HG03108 (cell line): Measurements from ENCODE around the gene TMEM132D.

Experiments used
- ATAC-seq: cut with Tn5 transposase; IDR thresholded peaks from one replicate; pipeline ENCODE4 v1.9.1; 2021; ENCODE audit warnings: moderate library complexity; ENCODE audit not compliant: unreplicated experiment

Gene TMEM132D

GRCh38 chr12:129670256-129670920 is 233.4 kb downstream of the TMEM132D start:
- ATAC-seq: no peak

- no peak for ATAC-seq
These were observed 238.4 kb downstream of the TMEM132D start for GRCh38 chr12:129665414-129665813.

GRCh38 chr12:129662234-129662633 is 241.6 kb downstream of the TMEM132D start:
- ATAC-seq: no peak

- no peak for ATAC-seq
These were observed 242.9 kb downstream of the TMEM132D start for GRCh38 chr12:129660946-129661345.

GRCh38 chr12:129659961-129660622 is 243.7 kb downstream of the TMEM132D start:
- ATAC-seq: no peak

GRCh38 chr12:129657179-129657578 is 246.6 kb downstream of the TMEM132D start:
- ATAC-seq: no peak

GRCh38 chr12:129651951-129652350 is 251.9 kb downstream of the TMEM132D start:
- no peak for ATAC-seq

- no peak for ATAC-seq
These were observed 261.9 kb downstream of the TMEM132D start for GRCh38 chr12:129641926-129642325.

GRCh38 chr12:129635021-129635685 is 268.7 kb downstream of the TMEM132D start:
- ATAC-seq: no peak

- no peak for ATAC-seq
These were observed 272.5 kb downstream of the TMEM132D start for GRCh38 chr12:129631316-129631715.

- no peak for ATAC-seq
These were observed 273.9 kb downstream of the TMEM132D start for GRCh38 chr12:129629901-129630300.

GRCh38 chr12:129622566-129622965 is 281.3 kb downstream of the TMEM132D start:
- no peak for ATAC-seq

GRCh38 chr12:129619271-129619670 is 284.6 kb downstream of the TMEM132D start:
- ATAC-seq: no peak

- ATAC-seq: no peak
These were observed 286.0 kb downstream of the TMEM132D start for GRCh38 chr12:129617849-129618248.

GRCh38 chr12:129615001-129615400 is 288.8 kb downstream of the TMEM132D start:
- ATAC-seq: no peak

GRCh38 chr12:129614221-129614885 is 289.5 kb downstream of the TMEM132D start:
- no peak for ATAC-seq

GRCh38 chr12:129613314-129613713 is 290.5 kb downstream of the TMEM132D start:
- no peak for ATAC-seq

- ATAC-seq: no peak
These were observed 293.2 kb downstream of the TMEM132D start for GRCh38 chr12:129610601-129611120.

GRCh38 chr12:129607756-129608155 is 296.1 kb downstream of the TMEM132D start:
- no peak for ATAC-seq

- ATAC-seq: no peak
These were observed 296.5 kb downstream of the TMEM132D start for GRCh38 chr12:129607301-129607700.

- ATAC-seq: no peak
These were observed 297.6 kb downstream of the TMEM132D start for GRCh38 chr12:129606239-129606638.
